HEK293 (cell line): ENCODE data around the gene AFDN.

Experiments used
- CTCF ChIA-PET: fragments of 350-600 bp; formaldehyde crosslinking; extraction: SDS; loops from one replicate; lab custom pipeline; 2021; ENCODE audit warnings: antibody characterized with exemption; lab: Yijun Ruan, JAX
- POLR2A ChIA-PET: fragments of 300-600 bp; formaldehyde crosslinking; extraction: SDS; loops from one replicate; lab custom pipeline; 2020; ENCODE audit warnings: antibody characterized with exemption, inconsistent platforms; lab: Yijun Ruan, JAX
- H3K27ac ChIP-seq: fragments of 200-500 bp; sonication (Bioruptor generic); 2 replicates; pipeline ENCODE4 v1.5.1; 2014; ENCODE audit warnings: low read depth, low read length, control low read depth, inconsistent platforms; ENCODE audit errors: extremely low read depth
- H3K36me3 ChIP-seq, 2 experiments: fragments of 200-500 bp in 1 of 2; sonication (Bioruptor generic) in 1 of 2; 1 replicate in 1 of 2; 2 replicates in 1 of 2; pipeline ENCODE4 v1.5.1; 2014 to 2017; ENCODE audit warnings: inconsistent platforms in 2 of 2, low read length in 2 of 2; ENCODE audit not compliant: control insufficient read depth in 2 of 2, insufficient read depth in 1 of 2
- H3K4me1 ChIP-seq: fragments of 200-500 bp; sonication (Bioruptor generic); 2 replicates; pipeline ENCODE4 v1.5.1; 2014; ENCODE audit warnings: mild to moderate bottlenecking, low read length, inconsistent platforms; ENCODE audit not compliant: control insufficient read depth, insufficient read depth
- H3K4me3 ChIP-seq: 2 replicates; pipeline ENCODE4 v1.5.1; 2011; ENCODE audit warnings: low read depth, mild to moderate bottlenecking, control low read depth, low read length, moderate library complexity
- H3K9me3 ChIP-seq: fragments of 200-500 bp; sonication (Bioruptor generic); 2 replicates; pipeline ENCODE4 v1.5.1; 2014; ENCODE audit warnings: low read depth, low read length, inconsistent platforms; ENCODE audit not compliant: control insufficient read depth, insufficient read depth
- ATF2 ChIP-seq: fragments of 450-650 bp; formaldehyde crosslinking; IDR thresholded peaks from 2 replicates; pipeline ENCODE4 v1.5.1; 2016; ENCODE audit warnings: missing biosample characterization, missing genetic modification characterization, low read depth
- EGR2 ChIP-seq: fragments of 450-650 bp; formaldehyde crosslinking; IDR thresholded peaks from 2 replicates; pipeline ENCODE4 v1.5.1; 2016; ENCODE audit warnings: low read depth, missing biosample characterization, missing genetic modification characterization
- GLIS1 ChIP-seq: fragments of 450-650 bp; formaldehyde crosslinking; IDR thresholded peaks from 2 replicates; pipeline ENCODE4 v1.5.1; 2016; ENCODE audit warnings: missing biosample characterization, missing genetic modification characterization
- KLF16 ChIP-seq: fragments of 450-650 bp; formaldehyde crosslinking; IDR thresholded peaks from 2 replicates; pipeline ENCODE4 v1.5.1; 2017; ENCODE audit warnings: missing biosample characterization, missing genetic modification characterization
- MZF1 ChIP-seq: fragments of 450-650 bp; formaldehyde crosslinking; IDR thresholded peaks from 2 replicates; pipeline ENCODE4 v1.5.1; 2017; ENCODE audit warnings: missing biosample characterization, missing genetic modification characterization, borderline replicate concordance
- SP7 ChIP-seq: fragments of 450-650 bp; formaldehyde crosslinking; IDR thresholded peaks from 2 replicates; pipeline ENCODE4 v1.5.1; 2016; ENCODE audit warnings: missing biosample characterization, missing genetic modification characterization
- ZBTB1 ChIP-seq: fragments of 450-650 bp; formaldehyde crosslinking; IDR thresholded peaks from 2 replicates; pipeline ENCODE4 v1.5.1; 2016; ENCODE audit warnings: missing biosample characterization, missing genetic modification characterization
- ZBTB17 ChIP-seq: fragments of 450-650 bp; formaldehyde crosslinking; IDR thresholded peaks from 2 replicates; pipeline ENCODE4 v1.5.1; 2016; ENCODE audit warnings: missing biosample characterization, missing genetic modification characterization
- ZBTB20 ChIP-seq: fragments of 450-650 bp; formaldehyde crosslinking; IDR thresholded peaks from 2 replicates; pipeline ENCODE4 v1.5.1; 2016; ENCODE audit warnings: missing biosample characterization, missing genetic modification characterization
- ZBTB48 ChIP-seq: fragments of 450-650 bp; formaldehyde crosslinking; IDR thresholded peaks from 2 replicates; pipeline ENCODE4 v1.5.1; 2016; ENCODE audit warnings: missing biosample characterization, missing genetic modification characterization
- ZBTB49 ChIP-seq: fragments of 450-650 bp; formaldehyde crosslinking; IDR thresholded peaks from 2 replicates; pipeline ENCODE4 v1.5.1; 2016; ENCODE audit warnings: missing biosample characterization, missing genetic modification characterization, low read depth
- ZBTB7A ChIP-seq: fragments of 450-650 bp; formaldehyde crosslinking; IDR thresholded peaks from 2 replicates; pipeline ENCODE4 v1.5.1; 2016; ENCODE audit warnings: low read depth, missing biosample characterization, missing genetic modification characterization
- ZNF184 ChIP-seq: fragments of 450-650 bp; IDR thresholded peaks from 2 replicates; pipeline ENCODE4 v1.5.1; 2018; ENCODE audit warnings: missing biosample characterization, mild to moderate bottlenecking, missing genetic modification characterization
- ZNF324 ChIP-seq: fragments of 450-650 bp; formaldehyde crosslinking; IDR thresholded peaks from 2 replicates; pipeline ENCODE4 v1.5.1; 2016; ENCODE audit warnings: missing biosample characterization, missing genetic modification characterization
- ZNF354C ChIP-seq: fragments of 450-650 bp; formaldehyde crosslinking; IDR thresholded peaks from 2 replicates; pipeline ENCODE4 v1.5.1; 2016; ENCODE audit warnings: missing biosample characterization, missing genetic modification characterization, low read depth, borderline replicate concordance
- ZNF366 ChIP-seq: fragments of 450-650 bp; formaldehyde crosslinking; conservative IDR thresholded peaks from 2 replicates; pipeline ENCODE4 v1.5.1; 2016; ENCODE audit warnings: missing biosample characterization, missing genetic modification characterization
- ZNF394 ChIP-seq: fragments of 450-650 bp; formaldehyde crosslinking; IDR thresholded peaks from 2 replicates; pipeline ENCODE4 v1.5.1; 2016; ENCODE audit warnings: missing biosample characterization, missing genetic modification characterization, mild to moderate bottlenecking, moderate library complexity, borderline replicate concordance
- ZNF404 ChIP-seq: fragments of 450-650 bp; formaldehyde crosslinking; IDR thresholded peaks from 2 replicates; pipeline ENCODE4 v1.5.1; 2017; ENCODE audit warnings: missing biosample characterization, missing genetic modification characterization
- ZNF449 ChIP-seq: fragments of 450-650 bp; formaldehyde crosslinking; IDR thresholded peaks from 2 replicates; pipeline ENCODE4 v1.5.1; 2017; ENCODE audit warnings: missing biosample characterization, mild to moderate bottlenecking, missing genetic modification characterization, moderate library complexity
- ZNF544 ChIP-seq: fragments of 450-650 bp; formaldehyde crosslinking; IDR thresholded peaks from 2 replicates; pipeline ENCODE4 v1.5.0; 2017; ENCODE audit warnings: missing biosample characterization, missing genetic modification characterization
- ZNF555 ChIP-seq: fragments of 450-650 bp; formaldehyde crosslinking; conservative IDR thresholded peaks from 2 replicates; pipeline ENCODE4 v1.5.1; 2017; ENCODE audit warnings: missing biosample characterization, mild to moderate bottlenecking, missing genetic modification characterization, inconsistent platforms
- ZNF558 ChIP-seq: fragments of 450-650 bp; formaldehyde crosslinking; IDR thresholded peaks from 2 replicates; pipeline ENCODE4 v1.5.1; 2016; ENCODE audit warnings: missing biosample characterization, missing genetic modification characterization
- ZNF621 ChIP-seq: fragments of 450-650 bp; formaldehyde crosslinking; IDR thresholded peaks from 2 replicates; pipeline ENCODE4 v1.5.1; 2017; ENCODE audit warnings: missing biosample characterization, missing genetic modification characterization
- ZNF639 ChIP-seq: fragments of 450-650 bp; formaldehyde crosslinking; IDR thresholded peaks from 2 replicates; pipeline ENCODE4 v1.5.1; 2016; ENCODE audit warnings: missing biosample characterization, missing genetic modification characterization
- ZNF677 ChIP-seq: fragments of 450-650 bp; IDR thresholded peaks from 2 replicates; pipeline ENCODE4 v1.5.0; 2018; ENCODE audit warnings: missing biosample characterization, mild to moderate bottlenecking, missing genetic modification characterization, moderate library complexity
- ZNF76 ChIP-seq: fragments of 450-650 bp; formaldehyde crosslinking; IDR thresholded peaks from 2 replicates; pipeline ENCODE4; 2016; ENCODE audit warnings: low read depth, missing biosample characterization, missing genetic modification characterization, borderline replicate concordance
- ZNF768 ChIP-seq: fragments of 450-650 bp; formaldehyde crosslinking; IDR thresholded peaks from 2 replicates; pipeline ENCODE4 v1.5.1; 2018; ENCODE audit warnings: missing biosample characterization, mild to moderate bottlenecking, missing genetic modification characterization
- ZSCAN16 ChIP-seq: fragments of 450-650 bp; formaldehyde crosslinking; IDR thresholded peaks from 2 replicates; pipeline ENCODE4 v1.5.1; 2016; ENCODE audit warnings: missing biosample characterization, missing genetic modification characterization
- ZSCAN18 ChIP-seq: fragments of 450-650 bp; formaldehyde crosslinking; IDR thresholded peaks from 2 replicates; pipeline ENCODE4 v1.5.1; 2016; ENCODE audit warnings: missing biosample characterization, missing genetic modification characterization

AFDN gene

GRCh38 chr6:168007592-168008338 is 181.1 kb downstream of the AFDN start:
- H3K4me3 ChIP-seq = no peak overlapping the region
- H3K4me1 ChIP-seq = peaks cover 3% of the 10 kb centered on the region; the same call in 1 of the 2 replicates
- ChIA-PET CTCF (interaction anchor here (0.6 kb wide), 1 partner anchor 37 kb away, joined by 3 read pairs; no protein-coding TSS in a partner anchor), POLR2A (interaction anchor here (0.9 to 1.8 kb wide), 3 partner anchors 9 to 27 kb away, joined by 4 to 11 read pairs (median 11); no protein-coding TSS in a partner anchor)
- no peaks in the 10 kb centered on the region for H3K9me3 ChIP-seq
- peak overlapping the region; percentile 46 for H3K27ac ChIP-seq
- no peaks in the 10 kb centered on the region for H3K36me3 ChIP-seq
- TF ChIP-seq ZSCAN16 = no peak
- no peak for TF ChIP-seq ZNF544
- no peak for TF ChIP-seq ZNF768 (tag by site-specific recombination)
- no peak for TF ChIP-seq ZSCAN18
- no peak for TF ChIP-seq ZNF76 (tag by site-specific recombination)
- TF ChIP-seq ZBTB17 (tag by site-specific recombination) = peak; percentile 55; the same call in 1 of the 2 replicates
- TF ChIP-seq ZBTB48 (tag by site-specific recombination) = peak; percentile 73
- no peak for TF ChIP-seq ZNF677 (tag by site-specific recombination)
- TF ChIP-seq ZBTB20 (tag by site-specific recombination) = no peak
- TF ChIP-seq ZBTB49 (tag by site-specific recombination) = no peak
- TF ChIP-seq ZNF354C (tag by site-specific recombination) = no peak
- no peak for TF ChIP-seq EGR2 (tag by site-specific recombination)
- TF ChIP-seq ZNF449 (tag by site-specific recombination) = no peak
- peak; percentile 79 for TF ChIP-seq ZNF366 (tag by site-specific recombination)
- no peak for TF ChIP-seq ZNF404
- no peak; the same call in 1 of the 2 replicates for TF ChIP-seq ZNF324 (tag by site-specific recombination)
- no peak for TF ChIP-seq ZNF621 (tag by site-specific recombination)
- no peak for TF ChIP-seq KLF16 (tag by site-specific recombination)
- peak; percentile 71; the same call in 1 of the 2 replicates for TF ChIP-seq SP7 (tag by site-specific recombination)
- no peak for TF ChIP-seq ZNF639 (tag by site-specific recombination)
- no peak for TF ChIP-seq ZNF558
- TF ChIP-seq ZBTB1 (tag by site-specific recombination) = no peak
- no peak for TF ChIP-seq GLIS1 (tag by site-specific recombination)
- TF ChIP-seq ZNF394 (tag by site-specific recombination) = peak; percentile 63; the same call in 1 of the 2 replicates
- no peak for TF ChIP-seq ATF2 (tag by site-specific recombination)
- peak; percentile 96 for TF ChIP-seq MZF1 (tag by site-specific recombination)
- no peak for TF ChIP-seq ZBTB7A (tag by site-specific recombination)
- 0 out of 2 replicates have a peak, but pooled peaks have one; percentile 21 for TF ChIP-seq ZNF184 (tag by site-specific recombination)
- no peak for TF ChIP-seq ZNF555 (tag by site-specific recombination)
